Sigmoid colon (tissue), 7 donors: Measurements from ENCODE around the gene IL12RB2. TPM values are rescaled to one million over a fixed set of nuclear protein-coding genes. Genes with fewer than 3 reads are reported as not detected.

Experiments used
- DNase-seq: peaks from one replicate; pipeline ENCODE4 v3.0.0-alpha.2; 2019
- H3K27ac ChIP-seq, 4 donors: fragments of 200-600 bp; sonication (generic); one replicate each; pipeline ENCODE4 v1.5.1; 2016 to 2019; ENCODE audit warnings: mild to moderate bottlenecking in 1 of 4
- H3K27me3 ChIP-seq, 3 donors: fragments of 200-600 bp; sonication (generic); one replicate each; pipeline ENCODE4 v1.5.1; 2019; ENCODE audit warnings: mild to moderate bottlenecking in 1 of 3
- H3K36me3 ChIP-seq, 4 donors: fragments of 200-600 bp; sonication (generic); one replicate each; pipeline ENCODE4 v1.5.1; 2016 to 2019
- H3K4me1 ChIP-seq, 4 donors: fragments of 200-600 bp; sonication (generic); one replicate each; pipeline ENCODE4 v1.5.1; 2017 to 2019
- H3K4me3 ChIP-seq, 4 donors: fragments of 200-600 bp; sonication (generic); one replicate each; pipeline ENCODE4 v1.5.1; 2017 to 2019; ENCODE audit warnings: mild to moderate bottlenecking in 2 of 4, moderate library complexity in 1 of 4
- H3K9me3 ChIP-seq, 4 donors: fragments of 200-600 bp in 3 of 4; sonication (generic) in 3 of 4; one replicate each; pipeline versions ENCODE4 v1.5.1 to v1.6.1; 2013 to 2019
- CTCF ChIP-seq, 4 experiments: fragments of 450-650 bp in 3 of 4; fragments of 200-600 bp in 1 of 4; IDR thresholded peaks; one replicate each; pipeline ENCODE4 v1.5.1; 2016 to 2019; ENCODE audit warnings: antibody characterized with exemption in 4 of 4, mild to moderate bottlenecking in 3 of 4, moderate library complexity in 2 of 4
- EP300 ChIP-seq, 4 donors: sonication (generic); formaldehyde crosslinking; IDR thresholded peaks; one replicate each; pipeline ENCODE4 v1.6.1; 2017; ENCODE audit warnings: antibody characterized with exemption in 4 of 4
- POLR2A ChIP-seq, 2 donors: fragments of 450-650 bp; IDR thresholded peaks; one replicate each; pipeline ENCODE4 v1.6.1; 2016; ENCODE audit warnings: antibody characterized with exemption in 2 of 2, mild to moderate bottlenecking in 2 of 2, moderate library complexity in 2 of 2
- POLR2AphosphoS5 ChIP-seq, 4 donors: sonication (generic); formaldehyde crosslinking; IDR thresholded peaks; one replicate each; pipeline ENCODE4 v1.6.1; 2017; ENCODE audit warnings: antibody characterized with exemption in 4 of 4
- WGBS, 2 donors: extraction: QIAGEN DNeasy Blood & Tissue Kit; methylation state at CpG; one replicate each; pipeline ENCODE4 v1.1.7; 2013; 5-methylcytosine and 5-hydroxymethylcytosine counted together
- intact Hi-C: fragments of 100-400 bp; cut with DNase I; formaldehyde crosslinking; loops from one replicate; pipeline ENCODE4 v1.15.1; 2023
- polyA plus RNA-seq, 3 donors: library from polyadenylated mRNA; stranded (reverse); fragments of 200-250 nt; gene quantifications; one replicate each; pipeline ENCODE4 v1.2.3, GENCODE V29; 2013
- total RNA-seq, 4 donors: library from RNA; depleted of rRNA; stranded (reverse); fragments of >200 nt; gene quantifications; one replicate each; pipeline ENCODE4 v1.1.0, GENCODE V29; 2016
- donor health status: healthy with polysubstance abuse.
- donor health status: Bipolar disorder and iron deficiency.
- donor health status: healthy.

The IL12RB2 gene
- total and polyA plus RNA-seq, 7 donors: 0.99 to 2.1 (median 1.3) TPM; not detected in 3

- DNase-seq: no peak
- Histone ChIP-seq H3K4me3 (no peak overlapping the region), H3K27me3 (no peaks in the 10 kb centered on the region), H3K27ac (no peak overlapping the region), H3K4me1 (no peaks in the 10 kb centered on the region), H3K36me3 (no peaks in the 10 kb centered on the region), H3K9me3 (no peaks in the 10 kb centered on the region)
- TF ChIP-seq POLR2AphosphoS5 (IDR thresholded peaks at IDR 0.05) (no peak), EP300 (IDR thresholded peaks at IDR 0.05) (no peak), POLR2A (IDR thresholded peaks at IDR 0.05) (no peak), CTCF (IDR thresholded peaks at IDR 0.05) (no peak)
- intact Hi-C loops: no loop called here
- WGBS, 2 donors: 54 to 61% methylated on average over 4 of the region's 4 CpGs
Observed at GRCh38 chr1:67332653-67333529, 25.2 kb downstream of the IL12RB2 start.

GRCh38 chr1:67333603-67334002, 25.9 kb downstream of the IL12RB2 start:
- Histone ChIP-seq H3K36me3 (no peaks in the 10 kb centered on the region), H3K27me3 (no peaks in the 10 kb centered on the region), H3K27ac (no peak overlapping the region), H3K4me1 (no peaks in the 10 kb centered on the region), H3K9me3 (no peaks in the 10 kb centered on the region), H3K4me3 (no peak overlapping the region)
- intact Hi-C loops: no loop called here
- no peak for DNase-seq
- WGBS, 2 donors: 91 to 94% methylated on average over 3 of the region's 3 CpGs
- TF ChIP-seq CTCF (IDR thresholded peaks at IDR 0.05) (no peak), POLR2A (IDR thresholded peaks at IDR 0.05) (no peak), POLR2AphosphoS5 (IDR thresholded peaks at IDR 0.05) (no peak), EP300 (IDR thresholded peaks at IDR 0.05) (no peak)

GRCh38 chr1:67335411-67335810, 27.7 kb downstream of the IL12RB2 start:
- WGBS, 2 donors: 67 to 71% methylated on average over 1 of the region's 1 CpG
- TF ChIP-seq CTCF (IDR thresholded peaks at IDR 0.05) (no peak), EP300 (IDR thresholded peaks at IDR 0.05) (no peak), POLR2A (IDR thresholded peaks at IDR 0.05) (no peak), POLR2AphosphoS5 (IDR thresholded peaks at IDR 0.05) (no peak)
- intact Hi-C loops: no loop called here
- H3K4me1 ChIP-seq: peaks cover 0 to 14% (median 7%) of the 10 kb centered on the region in 4 donors
- no peaks in the 10 kb centered on the region for H3K36me3 ChIP-seq
- no peaks in the 10 kb centered on the region for H3K27me3 ChIP-seq
- H3K9me3 ChIP-seq: no peaks in the 10 kb centered on the region
- H3K27ac ChIP-seq: no peak overlapping the region
- H3K4me3 ChIP-seq: no peak overlapping the region
- DNase-seq: no peak

- Histone ChIP-seq H3K4me3 (no peak overlapping the region), H3K36me3 (no peaks in the 10 kb centered on the region), H3K27ac (no peak overlapping the region), H3K27me3 (no peaks in the 10 kb centered on the region), H3K4me1 (peaks cover 0 to 20% (median 10%) of the 10 kb centered on the region in 4 donors), H3K9me3 (no peaks in the 10 kb centered on the region)
- WGBS, 2 donors: 87 to 92% methylated on average over 5 of the region's 5 CpGs
- no peak for DNase-seq
- intact Hi-C loops: no loop called here
- TF ChIP-seq EP300 (IDR thresholded peaks at IDR 0.05) (no peak), POLR2A (IDR thresholded peaks at IDR 0.05) (no peak), CTCF (IDR thresholded peaks at IDR 0.05) (no peak)
Observed at GRCh38 chr1:67336157-67336556, 28.5 kb downstream of the IL12RB2 start.
